ENCODE measurements around the gene SLC49A4. TPM values are rescaled to one million over a fixed set of nuclear protein-coding genes. Genes with fewer than 3 reads are reported as not detected.

The SLC49A4 gene
- polyA plus RNA-seq, 1 experiment: 8.4 TPM

DNA sequence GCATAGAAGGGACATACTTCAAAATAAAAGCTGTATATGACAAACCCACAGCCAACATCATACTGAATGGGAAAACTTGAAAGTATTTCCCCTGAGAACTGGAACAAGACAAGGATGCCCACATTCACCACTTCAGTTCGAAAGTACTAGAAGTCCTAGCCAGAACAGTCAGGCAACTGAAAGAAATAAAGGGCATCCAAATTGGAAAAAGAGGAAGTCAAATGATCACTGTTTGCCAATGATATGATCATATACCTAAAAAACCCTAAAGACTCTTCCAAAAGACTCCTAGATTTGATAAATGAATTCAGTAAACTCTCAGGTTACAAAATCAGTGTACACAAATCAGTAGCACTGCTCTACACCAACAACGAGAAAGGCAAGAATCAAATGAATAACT lies 40.7 kb downstream of the SLC49A4 start:
- no peaks in the 10 kb centered on the region for H3K36me3 ChIP-seq (ENCODE audit: control insufficient read depth, insufficient read depth, low read length)
- POLR2A ChIA-PET: no interaction called here
- no peak for DNase-seq (ENCODE audit: low read depth)
- H3K27me3 ChIP-seq (ENCODE audit: control insufficient read depth, insufficient read depth, low read length): no peaks in the 10 kb centered on the region
- CTCF ChIA-PET: interaction anchor here (1.5 kb wide), 1 partner anchor 20 kb away, joined by 3 read pairs; no protein-coding TSS in a partner anchor
- no peak overlapping the region for H3K4me3 ChIP-seq (ENCODE audit: low read depth, low read length)
- TF ChIP-seq, protein P1, sequence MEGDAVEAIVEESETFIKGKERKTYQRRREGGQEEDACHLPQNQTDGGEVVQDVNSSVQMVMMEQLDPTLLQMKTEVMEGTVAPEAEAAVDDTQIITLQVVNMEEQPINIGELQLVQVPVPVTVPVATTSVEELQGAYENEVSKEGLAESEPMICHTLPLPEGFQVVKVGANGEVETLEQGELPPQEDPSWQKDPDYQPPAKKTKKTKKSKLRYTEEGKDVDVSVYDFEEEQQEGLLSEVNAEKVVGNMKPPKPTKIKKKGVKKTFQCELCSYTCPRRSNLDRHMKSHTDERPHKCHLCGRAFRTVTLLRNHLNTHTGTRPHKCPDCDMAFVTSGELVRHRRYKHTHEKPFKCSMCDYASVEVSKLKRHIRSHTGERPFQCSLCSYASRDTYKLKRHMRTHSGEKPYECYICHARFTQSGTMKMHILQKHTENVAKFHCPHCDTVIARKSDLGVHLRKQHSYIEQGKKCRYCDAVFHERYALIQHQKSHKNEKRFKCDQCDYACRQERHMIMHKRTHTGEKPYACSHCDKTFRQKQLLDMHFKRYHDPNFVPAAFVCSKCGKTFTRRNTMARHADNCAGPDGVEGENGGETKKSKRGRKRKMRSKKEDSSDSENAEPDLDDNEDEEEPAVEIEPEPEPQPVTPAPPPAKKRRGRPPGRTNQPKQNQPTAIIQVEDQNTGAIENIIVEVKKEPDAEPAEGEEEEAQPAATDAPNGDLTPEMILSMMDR (IDR thresholded peaks at IDR 0.05; ENCODE audit: insufficient read depth, low read depth, low read length): no peak

DNA sequence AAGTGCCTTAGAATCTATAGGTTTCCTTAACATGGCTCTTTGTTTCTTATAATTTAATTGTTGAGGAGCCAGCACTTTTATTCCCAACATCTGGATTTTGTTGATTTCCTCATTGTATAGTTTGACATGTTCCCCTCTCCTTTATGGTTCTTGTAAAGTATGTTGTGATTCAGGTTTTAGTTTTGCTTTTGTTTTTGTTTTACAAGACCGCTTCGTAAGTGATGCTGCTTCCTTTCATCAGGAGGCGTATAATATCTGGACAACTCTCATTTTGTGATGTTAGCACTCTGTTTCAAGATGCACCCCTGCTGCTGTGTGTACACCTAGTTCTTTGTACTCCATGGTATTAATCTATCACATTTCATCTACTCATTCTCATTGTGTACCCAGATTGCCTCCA lies 48.7 kb downstream of the SLC49A4 start:
- H3K4me3 ChIP-seq (ENCODE audit: low read depth, low read length): no peak overlapping the region
- TF ChIP-seq, protein P1 (IDR thresholded peaks at IDR 0.05; ENCODE audit: insufficient read depth, low read depth, low read length): no peak
- CTCF ChIA-PET: no interaction called here
- POLR2A ChIA-PET: no interaction called here
- DNase-seq (ENCODE audit: low read depth): no peak
- no peaks in the 10 kb centered on the region for H3K27me3 ChIP-seq (ENCODE audit: control insufficient read depth, insufficient read depth, low read length)
- H3K36me3 ChIP-seq (ENCODE audit: control insufficient read depth, insufficient read depth, low read length): no peaks in the 10 kb centered on the region

DNA sequence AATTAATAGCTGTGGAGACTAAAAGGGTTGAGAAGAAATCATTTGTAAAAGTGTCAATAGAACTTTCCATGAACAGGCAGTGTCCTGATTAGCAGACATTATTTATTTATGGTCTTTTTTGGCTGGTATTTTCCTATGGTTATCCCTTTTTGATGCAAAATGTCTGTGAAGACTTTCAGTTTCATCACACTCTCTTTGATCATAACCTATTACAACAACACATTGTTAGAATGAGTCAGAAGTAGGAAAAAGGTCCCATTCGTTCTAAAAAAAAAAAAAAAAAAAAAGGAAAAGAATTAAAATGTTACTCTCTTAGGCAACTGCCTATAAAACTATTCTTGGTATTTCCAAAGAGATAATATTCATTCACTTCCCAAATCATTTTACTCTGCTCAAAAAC lies 62.1 kb downstream of the SLC49A4 start:
- Histone ChIP-seq H3K27me3 (ENCODE audit: control insufficient read depth, insufficient read depth, low read length) (no peaks in the 10 kb centered on the region), H3K4me3 (ENCODE audit: low read depth, low read length) (no peak overlapping the region), H3K36me3 (ENCODE audit: control insufficient read depth, insufficient read depth, low read length) (no peaks in the 10 kb centered on the region)
- ChIA-PET CTCF (no interaction called here), POLR2A (no interaction called here)
- TF ChIP-seq, protein P1 (IDR thresholded peaks at IDR 0.05; ENCODE audit: insufficient read depth, low read depth, low read length): no peak
- DNase-seq (ENCODE audit: low read depth): no peak

DNA sequence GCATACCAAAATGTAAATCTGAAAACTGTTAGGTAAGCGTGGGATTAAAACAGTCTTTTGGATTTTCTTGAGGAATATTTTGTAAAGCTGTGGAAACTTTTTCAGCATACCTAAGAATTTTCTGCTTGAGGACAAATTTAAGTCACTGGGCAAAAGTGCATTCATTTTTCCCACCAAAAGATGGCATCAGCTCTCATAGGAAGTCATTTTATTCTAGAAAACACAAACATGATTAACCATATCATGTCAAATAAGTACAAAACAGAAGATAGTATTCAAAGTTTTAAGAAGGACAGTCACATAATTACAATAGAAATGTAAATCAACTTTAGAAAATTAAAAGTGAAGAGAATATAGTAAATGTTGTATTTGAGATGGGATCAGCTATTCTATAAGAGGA lies 63.5 kb downstream of the SLC49A4 start:
- CTCF ChIA-PET: interaction anchor here (1.1 kb wide), 1 partner anchor 80 kb away, joined by 4 read pairs; no protein-coding TSS in a partner anchor

DNA sequence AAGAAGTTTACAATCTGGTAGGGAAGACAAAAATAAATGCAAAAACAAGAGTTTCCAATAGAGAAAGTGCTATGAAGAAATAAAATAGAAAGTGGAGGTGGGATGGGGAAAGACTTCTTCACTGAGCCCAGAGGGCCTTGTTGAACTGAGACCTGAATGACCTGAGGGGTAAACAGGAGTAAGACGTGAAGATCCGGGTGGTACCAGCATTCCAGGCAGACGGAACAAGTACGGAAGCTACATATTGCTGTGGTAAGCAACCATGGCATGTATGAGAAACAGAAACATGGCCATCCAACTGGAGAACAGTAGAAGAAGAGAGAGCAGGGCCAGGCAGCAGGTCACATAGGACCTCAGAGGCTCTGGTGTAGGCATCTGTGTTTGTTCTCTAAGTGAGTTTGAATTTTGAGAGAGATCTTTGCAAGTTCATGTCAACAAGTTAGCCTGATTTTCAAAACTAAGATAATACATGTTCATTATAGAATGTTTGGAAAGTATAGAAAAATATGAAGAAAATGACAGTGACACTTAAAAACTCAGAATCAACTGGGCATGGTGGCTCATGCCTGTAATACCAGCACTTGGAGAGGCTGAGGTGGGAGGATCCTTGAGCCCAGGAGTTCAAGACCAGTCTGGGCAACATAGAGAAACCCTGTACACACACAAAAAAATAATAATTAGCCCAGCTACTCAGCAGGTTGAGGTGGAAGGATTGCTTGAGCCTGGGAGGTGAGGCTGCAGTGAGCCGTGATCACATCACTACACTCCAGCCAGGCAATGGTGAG lies 64.3 kb downstream of the SLC49A4 start:
- H3K27me3 ChIP-seq (ENCODE audit: control insufficient read depth, insufficient read depth, low read length): no peaks in the 10 kb centered on the region
- ChIA-PET CTCF (interaction anchor here (1.0 to 1.1 kb wide), 3 partner anchors 30 to 116 kb away, joined by 3 to 4 read pairs (median 4); no protein-coding TSS in a partner anchor), POLR2A (no interaction called here)
- TF ChIP-seq, protein P1 (IDR thresholded peaks at IDR 0.05; ENCODE audit: insufficient read depth, low read depth, low read length): no peak
- H3K36me3 ChIP-seq (ENCODE audit: control insufficient read depth, insufficient read depth, low read length): no peaks in the 10 kb centered on the region
- H3K4me3 ChIP-seq (ENCODE audit: low read depth, low read length): no peak overlapping the region
- DNase-seq (ENCODE audit: low read depth): no peak

More for the DNA sequence above, 63.5 kb downstream of the SLC49A4 start:
- Histone ChIP-seq H3K27me3 (ENCODE audit: control insufficient read depth, insufficient read depth, low read length) (no peaks in the 10 kb centered on the region), H3K4me3 (ENCODE audit: low read depth, low read length) (no peak overlapping the region), H3K36me3 (ENCODE audit: control insufficient read depth, insufficient read depth, low read length) (no peaks in the 10 kb centered on the region)
- POLR2A ChIA-PET: no interaction called here
- no peak for DNase-seq (ENCODE audit: low read depth)
- TF ChIP-seq, protein P1 (IDR thresholded peaks at IDR 0.05; ENCODE audit: insufficient read depth, low read depth, low read length): peak; percentile 35; the same call in 1 of the 2 replicates
